Small intestine (tissue), 7 donors: Measurements from ENCODE around the gene C3orf22. TPM values are rescaled to one million over a fixed set of nuclear protein-coding genes. Genes with fewer than 3 reads are reported as not detected.

Experiments
- DNase-seq, 2 donors: peaks; one replicate each; pipeline versions ENCODE4 v3.0.0 to v3.0.0-alpha.2; 2013
- FAIRE-seq: peaks from 2 replicates; lab custom pipeline; 2012; peaks lifted over from hg19 to GRCh38; lab: Jason Lieb, UNC
- H3K27ac ChIP-seq, 3 donors: one replicate each; pipeline ENCODE4 v1.5.1; 2013; ENCODE audit warnings: low read length in 2 of 3, mild to moderate bottlenecking in 2 of 3, control low read depth in 1 of 3, inconsistent platforms in 1 of 3, low read depth in 1 of 3, moderate library complexity in 1 of 3
- H3K27me3 ChIP-seq, 3 donors: one replicate each; pipeline ENCODE4 v1.6.1; 2013; ENCODE audit warnings: low read length in 3 of 3, inconsistent platforms in 1 of 3; ENCODE audit not compliant: control insufficient read depth in 3 of 3, insufficient read depth in 3 of 3
- H3K36me3 ChIP-seq, 3 donors: one replicate each; pipeline ENCODE4 v1.6.1; 2013; ENCODE audit warnings: low read length in 3 of 3, inconsistent platforms in 1 of 3, low read depth in 1 of 3, mild to moderate bottlenecking in 1 of 3, moderate library complexity in 1 of 3; ENCODE audit not compliant: control insufficient read depth in 3 of 3, insufficient read depth in 2 of 3
- H3K4me1 ChIP-seq, 3 donors: one replicate each; pipeline ENCODE4 v1.6.1; 2013; ENCODE audit warnings: low read length in 2 of 3, inconsistent platforms in 1 of 3, low read depth in 1 of 3, mild to moderate bottlenecking in 1 of 3, moderate library complexity in 1 of 3; ENCODE audit not compliant: control insufficient read depth in 3 of 3, insufficient read depth in 2 of 3
- H3K4me3 ChIP-seq, 3 donors: one replicate each; pipeline ENCODE4 v1.5.1; 2013; ENCODE audit warnings: low read length in 3 of 3, control low read depth in 1 of 3, inconsistent platforms in 1 of 3, low read depth in 1 of 3, mild to moderate bottlenecking in 1 of 3, moderate library complexity in 1 of 3
- H3K9me3 ChIP-seq, 2 donors: one replicate each; pipeline ENCODE4 v1.6.1; 2013; ENCODE audit warnings: low read depth in 1 of 2, low read length in 1 of 2; ENCODE audit not compliant: control insufficient read depth in 2 of 2, insufficient read depth in 1 of 2
- WGBS, 3 donors: extraction: QIAGEN DNeasy Blood & Tissue Kit; methylation state at CpG; one replicate each; pipeline ENCODE4 v1.1.7; 2013; 5-methylcytosine and 5-hydroxymethylcytosine counted together
- polyA plus RNA-seq, 4 donors: library from polyadenylated mRNA; stranded (reverse) in 3 of 4; unstranded in 1 of 4; fragments of 200-250 nt in 3 of 4; fragments of 120-200 nt in 1 of 4; gene quantifications; one replicate each; pipeline versions ENCODE4 v1.2.1 to v1.2.3, GENCODE V29; 2013
- donor health status: healthy with polysubstance abuse.
- donor health status: control.
- donor health status: control.
- donor health status: Bipolar disorder and iron deficiency.
- donor health status: healthy.

The C3orf22 gene
- polyA plus RNA-seq, 4 donors, result 0.78 TPM; not detected in 3

DNA sequence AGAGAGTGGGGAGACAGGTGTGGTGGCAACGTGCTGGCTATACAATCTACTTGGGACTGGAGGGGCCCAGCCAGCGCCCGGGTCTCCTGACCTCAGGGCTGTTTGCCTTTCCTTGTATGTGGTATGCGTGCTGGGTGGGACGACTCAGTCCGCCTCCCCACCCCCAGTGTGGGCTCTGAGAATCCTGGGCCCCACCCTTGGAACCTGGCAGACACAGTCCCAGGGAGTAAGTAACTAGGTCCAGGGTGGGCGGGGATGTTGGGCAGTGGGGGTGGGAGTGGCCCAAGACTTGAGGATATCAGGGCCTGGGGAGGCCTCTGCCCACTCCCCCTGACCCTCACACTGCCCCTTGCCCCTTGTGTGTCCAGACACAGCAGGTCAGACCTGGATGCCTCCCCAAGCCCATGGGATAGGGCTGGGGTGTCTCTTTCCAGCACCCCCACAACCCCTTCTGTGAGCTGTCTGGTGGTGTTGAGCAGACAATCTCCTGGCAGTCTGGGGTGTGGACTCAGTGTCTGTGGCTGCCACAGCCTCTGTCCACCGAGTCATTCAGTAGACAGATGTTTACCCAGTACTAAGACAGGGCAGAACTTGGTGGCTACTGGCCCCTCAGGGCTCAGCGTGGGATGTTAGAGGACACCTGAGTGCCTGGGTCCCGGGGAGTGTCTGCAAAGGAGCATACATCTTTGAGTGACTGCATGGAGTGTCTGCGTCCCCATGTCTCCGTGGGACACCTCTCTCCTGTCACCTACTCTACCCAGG, 33.5 kb downstream of the C3orf22 start:
- Histone ChIP-seq H3K9me3 (no peaks in the 10 kb centered on the region), H3K4me3 (peak overlapping the region in 1 of 3 donors; percentile 70), H3K27ac (peak overlapping the region in 1 of 3 donors; percentile 93), H3K27me3 (peaks cover 0 to 6% (median 4%) of the 10 kb centered on the region in 3 donors), H3K4me1 (peaks cover 0 to 63% (median 0%) of the 10 kb centered on the region in 3 donors), H3K36me3 (peaks cover 0 to 34% (median 0%) of the 10 kb centered on the region in 3 donors)
- FAIRE-seq (no peak), DNase-seq (peak in 1 of 2 donors; percentile 89)
- WGBS, 3 donors, result 71 to 76% (median 72%) methylated on average over 8 to 12 of the region's 12 CpGs

DNA sequence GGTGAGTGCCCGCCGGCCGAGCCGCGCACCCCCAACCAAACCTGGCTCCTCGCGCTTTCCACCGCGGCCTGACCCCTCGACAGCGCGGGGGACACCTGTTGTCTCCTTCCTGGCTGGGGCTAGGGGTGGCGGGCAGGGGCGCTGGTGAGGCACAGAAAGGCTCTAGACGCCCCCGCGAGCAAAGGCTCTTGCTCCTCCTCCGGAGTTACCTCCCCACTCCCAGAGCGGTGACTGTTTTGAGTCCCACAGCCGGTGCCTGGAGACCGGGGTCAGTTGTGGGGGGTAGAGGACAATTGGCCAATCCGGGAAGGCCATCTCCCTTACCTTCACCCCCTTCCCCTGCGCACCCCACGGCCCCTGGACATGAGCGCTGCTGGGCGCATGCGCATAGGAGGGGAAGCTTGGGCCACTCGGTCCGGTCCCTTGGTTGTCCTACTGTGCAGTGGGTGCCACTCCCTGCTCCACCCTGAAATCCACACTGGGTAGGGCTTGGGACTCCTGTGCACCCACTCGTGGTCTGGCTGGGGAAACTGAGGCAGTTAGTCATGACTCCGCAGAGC, 34.2 kb downstream of the C3orf22 start:
- FAIRE-seq, result no peak
- peaks cover 0 to 55% (median 0%) of the 10 kb centered on the region in 3 donors for H3K4me1 ChIP-seq
- no peaks in the 10 kb centered on the region for H3K9me3 ChIP-seq
- H3K36me3 ChIP-seq, result peaks cover 0 to 31% (median 0%) of the 10 kb centered on the region in 3 donors
- peak overlapping the region in 1 of 3 donors; percentile 93 for H3K27ac ChIP-seq
- peak overlapping the region in 2 of 3 donors; percentile 59 to 70 for H3K4me3 ChIP-seq
- WGBS, 3 donors, result 7 to 8% (median 7%) methylated on average over 31 of the region's 31 CpGs
- DNase-seq, result peak in 1 of 2 donors; percentile 24
- H3K27me3 ChIP-seq, result peaks cover 0 to 6% (median 4%) of the 10 kb centered on the region in 3 donors

DNA sequence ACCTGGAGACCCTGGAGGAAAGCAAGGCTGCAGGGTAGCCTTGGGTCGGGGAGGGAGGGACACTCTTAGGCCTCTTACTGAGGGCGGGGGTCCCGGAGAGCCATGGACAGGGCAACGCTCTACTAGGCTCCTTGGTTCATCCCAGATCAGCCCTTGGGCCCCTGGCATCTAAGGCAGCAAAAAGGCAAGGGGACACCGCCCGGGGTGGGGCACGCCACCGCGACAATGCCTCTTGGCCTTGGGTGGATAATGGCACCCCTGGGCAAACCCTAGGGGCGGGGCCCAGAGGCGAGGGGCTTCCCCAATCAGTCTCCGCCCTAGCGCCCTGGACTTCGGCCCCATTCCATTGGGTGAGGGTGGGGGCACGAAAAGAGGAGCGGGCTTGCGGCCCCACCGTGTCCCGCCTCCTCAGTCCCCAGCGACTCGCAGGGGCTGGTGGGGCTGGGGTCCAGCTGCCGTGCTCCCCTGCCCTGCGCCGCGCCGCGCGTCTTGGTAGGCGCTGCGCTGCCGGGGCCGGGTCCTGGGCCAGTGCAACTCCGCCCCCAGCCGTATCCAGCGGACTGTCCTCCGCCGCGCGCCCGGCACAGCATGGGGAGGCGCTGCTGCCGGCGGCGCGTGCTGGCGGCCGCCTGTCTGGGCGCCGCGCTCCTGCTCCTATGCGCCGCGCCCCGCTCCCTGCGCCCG, 34.8 kb downstream of the C3orf22 start, which contains the start of gene CHST13:
CHST13 (plus strand) TSS at position 411 of the 684 bp plus-strand sequence; CDS start at position 589, 178 bp downstream.
- DNase-seq, result peak; percentile 80 to 96
- Histone ChIP-seq H3K27me3 (peaks cover 0 to 6% (median 4%) of the 10 kb centered on the region in 3 donors), H3K4me1 (peaks cover 0 to 49% (median 0%) of the 10 kb centered on the region in 3 donors), H3K27ac (peak within 1 kb of the TSS in 1 of 3 donors; percentile 93), H3K4me3 (peak within 1 kb of the TSS in 2 of 3 donors; percentile 59 to 70), H3K36me3 (peaks cover 0 to 28% (median 0%) of the 10 kb centered on the region in 3 donors), H3K9me3 (no peaks in the 10 kb centered on the region)
- no peak for FAIRE-seq
- 3 to 6% (median 6%) methylated on average over 31 to 56 of the region's 56 CpGs for WGBS, 3 donors

DNA sequence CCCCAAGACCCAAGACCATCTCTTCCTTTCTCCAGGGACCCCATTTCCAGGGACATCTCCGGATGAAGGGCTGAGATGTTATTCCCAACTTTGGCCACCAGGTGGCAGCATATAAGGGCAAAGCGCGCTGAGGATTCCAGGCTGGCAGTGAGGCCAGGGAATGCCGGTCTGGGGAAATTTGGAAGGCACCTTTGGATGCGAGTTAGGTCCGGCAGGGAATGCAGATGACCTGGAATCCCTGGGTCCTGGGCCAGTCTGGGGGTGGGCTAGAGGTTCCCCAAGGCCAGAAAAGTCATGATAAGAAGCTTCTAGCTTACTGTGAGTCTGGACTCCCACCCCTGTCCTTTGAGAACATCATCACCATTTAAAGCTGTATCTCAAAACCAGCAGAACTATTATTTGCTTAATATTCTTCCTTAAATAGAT, 36.4 kb downstream of the C3orf22 start:
- DNase-seq (peak; percentile 53 to 80), FAIRE-seq (no peak)
- WGBS, 3 donors, result 0 to 1% (median 0%) methylated on average over 6 of the region's 6 CpGs
- H3K36me3 ChIP-seq, result peaks cover 0 to 23% (median 0%) of the 10 kb centered on the region in 3 donors
- no peaks in the 10 kb centered on the region for H3K9me3 ChIP-seq
- peaks cover 0 to 40% (median 0%) of the 10 kb centered on the region in 3 donors for H3K4me1 ChIP-seq
- peaks cover 0 to 6% (median 4%) of the 10 kb centered on the region in 3 donors for H3K27me3 ChIP-seq
- H3K4me3 ChIP-seq, result no peak overlapping the region
- peak overlapping the region in 1 of 3 donors; percentile 93 for H3K27ac ChIP-seq

DNA sequence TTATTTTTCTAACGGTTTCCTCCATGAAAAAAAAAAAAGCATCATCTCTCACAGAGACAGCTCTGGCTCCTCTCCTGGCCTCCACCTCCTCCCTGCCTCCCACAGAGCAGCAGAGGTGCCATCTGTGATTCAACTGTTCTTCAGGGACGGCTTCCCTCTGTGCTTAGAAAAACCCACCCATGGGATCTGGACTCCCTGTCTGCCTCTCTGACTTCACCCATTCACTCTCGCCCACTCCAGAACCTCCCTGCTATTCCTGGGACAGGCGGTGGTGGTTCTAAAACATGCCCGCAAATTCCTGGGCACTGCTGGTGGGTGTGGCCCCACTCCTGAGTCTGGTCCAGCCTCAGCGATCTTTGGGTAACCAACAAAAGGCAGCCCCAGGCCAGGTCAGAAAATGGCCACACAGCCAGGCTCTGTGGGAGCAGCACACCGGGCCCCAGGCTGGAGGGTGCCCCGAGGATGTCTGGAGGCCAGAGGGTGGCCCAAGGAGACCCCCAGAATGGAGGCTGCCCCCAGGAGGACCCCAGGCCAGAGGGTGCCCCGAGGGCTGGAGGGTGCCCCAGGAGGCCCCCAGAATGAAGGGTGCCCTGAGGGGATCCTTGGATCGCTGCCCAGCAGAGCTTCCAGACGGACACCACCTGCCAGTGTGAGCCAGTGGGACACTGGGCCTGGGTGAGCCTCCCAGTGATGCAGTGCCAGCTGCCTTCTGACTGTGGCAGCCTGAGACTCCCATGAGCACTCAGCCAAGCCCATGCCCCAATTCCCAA, 37.4 kb downstream of the C3orf22 start:
- H3K9me3 ChIP-seq, result no peaks in the 10 kb centered on the region
- peaks cover 0 to 6% (median 4%) of the 10 kb centered on the region in 3 donors for H3K27me3 ChIP-seq
- H3K27ac ChIP-seq, result no peak overlapping the region
- FAIRE-seq (no peak), DNase-seq (no peak)
- no peak overlapping the region for H3K4me3 ChIP-seq
- peaks cover 0 to 12% (median 0%) of the 10 kb centered on the region in 3 donors for H3K36me3 ChIP-seq
- 75 to 78% (median 76%) methylated on average over 11 of the region's 11 CpGs for WGBS, 3 donors
- H3K4me1 ChIP-seq, result peaks cover 0 to 30% (median 0%) of the 10 kb centered on the region in 3 donors

DNA sequence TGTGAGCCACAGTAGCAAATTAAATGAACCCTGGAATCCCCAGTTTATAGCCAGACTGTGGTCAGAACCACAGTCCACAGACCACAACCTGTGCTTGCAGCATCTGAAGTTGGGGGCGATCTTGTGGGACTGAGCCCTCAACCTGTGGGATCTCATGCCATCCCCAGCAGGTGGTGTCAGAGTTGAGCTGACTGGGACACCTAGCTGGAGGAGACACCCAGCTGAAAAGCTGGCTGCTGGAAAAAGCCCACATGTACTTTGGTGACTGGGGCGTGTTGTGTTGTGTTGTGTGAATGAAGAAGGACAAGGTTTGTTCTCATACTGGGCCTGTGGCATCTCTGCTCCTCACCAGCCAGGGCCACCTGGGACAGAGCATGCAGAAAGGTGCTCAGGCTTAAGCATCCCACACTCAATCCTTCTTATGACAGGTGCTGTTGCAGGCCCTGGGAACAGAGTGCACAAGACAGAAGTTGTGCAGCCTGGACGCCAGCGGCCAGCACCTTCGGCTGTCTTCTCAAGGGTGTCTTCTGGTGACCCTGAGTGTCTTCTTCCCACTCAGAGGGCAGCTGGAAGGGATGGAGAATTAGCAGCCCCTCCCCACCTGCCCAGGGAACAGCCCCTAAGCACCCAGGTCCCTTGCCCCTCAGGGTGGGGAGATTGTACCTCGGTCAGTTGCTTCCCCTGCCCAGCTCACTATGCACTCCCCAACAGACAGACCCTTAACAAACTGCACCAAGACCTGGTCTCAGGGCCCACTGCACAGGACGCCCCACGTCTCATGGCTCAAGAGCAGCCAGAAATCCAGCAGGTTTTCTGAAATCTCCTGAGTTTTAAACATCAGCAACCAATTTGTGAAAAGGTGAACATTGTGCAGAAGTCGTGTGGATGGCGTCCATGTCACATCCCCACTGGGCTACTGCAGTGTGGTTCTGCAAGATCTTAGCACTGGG, 39.0 kb downstream of the C3orf22 start:
- Histone ChIP-seq H3K27ac (no peak overlapping the region), H3K4me1 (peaks cover 0 to 19% (median 0%) of the 10 kb centered on the region in 3 donors), H3K9me3 (no peaks in the 10 kb centered on the region), H3K27me3 (peaks cover 0 to 6% (median 4%) of the 10 kb centered on the region in 3 donors), H3K4me3 (no peak overlapping the region), H3K36me3 (peaks cover 0 to 4% (median 0%) of the 10 kb centered on the region in 3 donors)
- WGBS, 3 donors, result 80 to 88% (median 85%) methylated on average over 10 of the region's 10 CpGs
- FAIRE-seq (no peak), DNase-seq (no peak)

DNA sequence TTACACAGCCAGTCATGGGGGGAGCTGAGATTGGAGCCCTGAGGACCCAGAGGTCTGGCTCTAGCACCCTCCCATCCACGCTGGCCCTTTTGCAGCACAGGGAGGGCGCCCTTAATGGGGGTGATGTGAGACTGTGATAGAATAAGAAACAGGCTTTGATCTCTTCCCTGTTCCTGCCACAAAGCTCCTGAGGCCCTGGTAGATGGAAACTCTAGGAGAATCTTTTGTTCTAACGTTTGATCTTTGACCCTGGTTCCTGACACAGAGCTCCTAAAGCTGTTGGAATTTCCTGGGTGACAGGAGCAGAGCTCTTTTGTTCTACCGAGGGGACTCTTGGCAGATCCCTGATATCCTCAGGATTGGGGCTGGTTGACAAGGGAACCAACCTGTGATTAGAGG, 40.0 kb downstream of the C3orf22 start:
- 20 to 46% (median 26%) methylated on average over 4 of the region's 4 CpGs for WGBS, 3 donors
- Histone ChIP-seq H3K36me3 (peaks cover 0 to 4% (median 0%) of the 10 kb centered on the region in 3 donors), H3K27ac (no peak overlapping the region), H3K4me3 (no peak overlapping the region), H3K27me3 (peaks cover 0 to 3% (median 0%) of the 10 kb centered on the region in 3 donors), H3K9me3 (no peaks in the 10 kb centered on the region), H3K4me1 (peaks cover 0 to 19% (median 0%) of the 10 kb centered on the region in 3 donors)
- DNase-seq, result no peak
- no peak for FAIRE-seq
